HG03097 (cell line): ENCODE results near the gene A1BG.
"Not testable (repeated sequence)": the region's sequence is repeated elsewhere in the genome, so short reads cannot be mapped to it uniquely, and the experiment has no call there.

Source experiments
- ATAC-seq: cut with Tn5 transposase; IDR thresholded peaks from one replicate; pipeline ENCODE4 v1.9.1; 2021; ENCODE audit not compliant: unreplicated experiment, low FRiP score

A1BG gene

DNA sequence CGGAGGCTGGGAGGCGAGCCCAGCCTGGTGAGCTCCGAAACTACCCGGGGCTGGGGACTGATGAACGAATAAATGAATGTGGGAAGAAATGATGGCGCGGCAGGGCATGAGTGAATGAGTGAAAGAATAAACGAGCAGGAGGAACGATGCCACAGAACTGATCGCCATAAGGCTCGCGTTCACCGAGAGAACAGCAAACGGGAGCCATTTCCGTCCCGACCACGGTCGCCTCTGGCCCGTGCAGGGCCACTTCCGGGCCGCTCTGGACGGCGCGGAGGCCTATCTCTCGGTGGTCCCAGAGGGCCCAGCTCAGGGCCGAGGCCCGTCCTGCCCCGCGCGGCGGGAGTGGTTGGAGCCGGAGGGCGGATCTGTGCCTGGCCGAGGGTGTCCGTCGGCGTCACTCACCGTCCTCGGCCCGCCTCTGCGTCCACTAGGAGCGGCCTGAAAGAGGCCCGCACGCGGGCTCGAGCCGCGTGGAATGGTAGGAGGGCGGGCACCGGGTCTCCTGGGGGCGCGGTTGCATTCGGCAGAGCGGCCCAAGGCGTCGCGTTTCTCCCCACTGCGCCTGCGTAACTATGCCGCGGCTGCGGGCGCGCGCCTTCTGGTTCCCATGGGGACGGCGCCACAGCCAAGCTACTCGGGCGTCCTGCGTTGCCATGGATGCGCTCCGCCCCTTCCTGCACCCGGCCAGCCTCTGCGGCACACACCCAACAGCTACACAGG is 9.1 kb upstream of the A1BG start, which contains the start of gene ZNF497:
ZNF497 (minus strand) TSS at position 480 of the 723 bp plus-strand sequence. CDS start 5,116 bp downstream, outside the sequence.
- peak; percentile 79 for ATAC-seq

DNA sequence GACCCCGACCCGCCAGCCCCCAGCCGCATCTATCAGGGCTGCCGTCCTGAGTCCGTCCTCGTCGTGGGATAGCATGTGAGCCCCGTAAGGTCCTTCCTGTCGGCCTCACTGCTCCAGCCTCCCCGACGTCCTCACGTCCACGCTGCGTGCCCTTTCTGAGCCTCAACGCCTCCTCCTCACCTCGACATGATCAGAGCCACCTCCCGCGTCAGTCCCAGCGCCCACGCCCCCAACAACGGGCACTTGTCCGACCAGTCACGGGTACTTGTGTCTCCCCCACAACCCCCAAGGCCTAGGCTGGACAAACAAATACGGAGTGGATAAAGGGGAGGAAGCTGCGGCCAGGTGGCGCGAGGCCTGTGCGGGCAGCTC is 8.6 kb upstream of the A1BG start:
- peak; percentile 6 for ATAC-seq

DNA sequence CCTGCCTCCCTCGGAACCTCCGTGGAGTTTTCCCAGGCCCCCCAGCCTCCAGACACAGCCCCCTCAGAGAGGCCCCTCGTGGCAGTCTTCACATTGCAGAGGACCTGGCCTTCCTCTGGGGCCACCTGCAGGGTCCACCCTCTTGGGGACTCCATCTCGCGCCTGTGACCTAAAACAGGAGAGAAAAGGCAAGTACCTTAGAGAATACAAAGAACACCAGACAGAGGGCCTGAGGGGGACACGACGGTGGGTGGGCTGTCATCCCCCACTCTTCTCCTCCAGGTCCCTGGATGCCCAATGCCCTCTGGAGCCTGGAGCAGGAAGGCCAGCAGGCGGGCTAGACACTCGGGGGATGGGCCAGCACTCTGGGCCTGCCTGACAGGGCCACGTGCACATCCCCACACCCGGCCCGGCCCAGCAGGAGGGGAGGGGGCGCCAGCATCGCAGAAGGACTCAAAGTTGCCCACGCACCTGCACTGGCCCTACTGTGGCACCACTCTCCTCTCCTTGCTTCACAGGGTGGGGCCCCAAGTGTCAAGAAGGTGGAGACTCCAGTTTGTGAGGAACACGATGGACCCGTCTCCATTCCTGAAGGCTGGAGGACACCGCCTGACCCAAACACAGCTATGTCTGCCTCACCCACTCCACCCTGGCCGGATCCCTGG is 4.3 kb upstream of the A1BG start:
- ATAC-seq = no peak

DNA sequence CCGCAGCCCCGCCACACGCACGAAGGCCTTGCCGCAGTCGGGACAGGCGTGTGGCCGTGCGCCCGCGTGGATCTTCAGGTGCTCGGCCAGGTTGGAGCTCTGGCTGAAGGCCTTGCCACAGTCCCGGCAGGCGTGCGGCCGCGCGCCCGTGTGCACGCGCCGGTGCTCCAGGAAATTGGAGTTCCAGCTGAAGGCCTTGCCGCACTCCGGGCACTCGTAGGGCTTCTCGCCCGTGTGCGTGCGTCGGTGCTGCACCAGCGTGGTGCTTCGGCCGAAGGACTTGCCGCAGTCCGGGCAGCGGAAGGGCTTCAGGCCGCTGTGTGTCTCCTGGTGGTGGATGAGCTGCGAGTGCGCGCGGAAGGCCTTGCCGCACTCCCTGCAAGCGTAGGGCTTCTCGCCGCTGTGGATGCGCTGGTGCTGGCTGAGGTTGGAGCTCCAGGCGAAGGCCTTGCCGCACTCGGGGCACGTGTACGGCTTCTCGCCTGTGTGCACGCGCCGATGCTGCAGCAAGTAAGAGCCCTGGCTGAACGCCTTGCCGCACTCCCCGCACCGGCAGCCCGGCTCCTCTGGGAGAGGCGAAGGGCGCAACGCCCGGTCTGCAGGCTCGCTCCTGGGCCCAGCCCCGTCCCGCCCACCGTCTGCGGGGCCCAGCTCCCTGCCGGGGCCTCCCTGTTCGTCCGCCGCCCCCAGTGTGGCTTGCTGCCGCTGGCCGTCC is 3.6 kb upstream of the A1BG start:
- ATAC-seq = no peak

DNA sequence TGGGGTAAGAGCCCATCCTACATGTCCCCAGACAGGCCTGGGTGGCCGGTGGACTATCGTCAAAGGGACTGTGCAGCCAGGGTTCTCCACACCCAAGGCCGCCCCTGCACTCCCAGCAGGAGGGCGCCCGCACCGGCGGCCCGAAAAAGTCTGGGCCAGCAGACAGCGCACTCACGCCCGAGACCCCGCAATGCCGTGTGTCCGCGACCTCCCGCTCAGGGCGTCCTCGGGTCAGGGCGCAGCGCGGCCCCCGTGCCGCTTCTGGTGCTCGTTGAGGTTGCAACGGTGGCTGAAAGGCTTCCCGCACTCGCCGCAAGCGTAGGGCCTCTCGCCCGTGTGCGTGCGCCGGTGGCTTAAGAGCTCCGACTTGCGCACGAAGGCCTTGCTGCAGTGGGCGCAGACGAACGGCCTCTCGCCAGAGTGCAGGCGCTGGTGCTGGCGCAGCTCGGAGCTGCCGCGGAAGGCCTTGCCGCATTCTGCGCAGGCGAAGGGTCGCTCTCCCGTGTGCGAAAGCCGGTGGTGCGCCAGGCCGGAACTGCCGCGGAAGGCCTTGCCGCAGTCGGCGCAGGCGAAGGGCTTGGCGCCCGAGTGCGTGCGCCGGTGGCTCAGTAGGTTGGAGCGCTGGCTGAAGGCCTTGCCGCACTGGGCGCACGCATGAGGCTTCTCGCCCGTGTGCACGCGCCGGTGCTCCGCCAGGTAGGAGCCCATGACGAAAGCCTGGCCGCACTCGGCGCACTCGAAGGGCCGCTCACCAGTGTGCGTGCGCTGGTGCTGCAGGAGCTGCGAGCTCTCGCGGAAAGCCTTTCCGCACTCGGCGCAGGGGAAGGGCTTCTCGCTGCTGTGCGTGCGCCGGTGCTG is 2.8 kb upstream of the A1BG start:
- no peak for ATAC-seq

DNA sequence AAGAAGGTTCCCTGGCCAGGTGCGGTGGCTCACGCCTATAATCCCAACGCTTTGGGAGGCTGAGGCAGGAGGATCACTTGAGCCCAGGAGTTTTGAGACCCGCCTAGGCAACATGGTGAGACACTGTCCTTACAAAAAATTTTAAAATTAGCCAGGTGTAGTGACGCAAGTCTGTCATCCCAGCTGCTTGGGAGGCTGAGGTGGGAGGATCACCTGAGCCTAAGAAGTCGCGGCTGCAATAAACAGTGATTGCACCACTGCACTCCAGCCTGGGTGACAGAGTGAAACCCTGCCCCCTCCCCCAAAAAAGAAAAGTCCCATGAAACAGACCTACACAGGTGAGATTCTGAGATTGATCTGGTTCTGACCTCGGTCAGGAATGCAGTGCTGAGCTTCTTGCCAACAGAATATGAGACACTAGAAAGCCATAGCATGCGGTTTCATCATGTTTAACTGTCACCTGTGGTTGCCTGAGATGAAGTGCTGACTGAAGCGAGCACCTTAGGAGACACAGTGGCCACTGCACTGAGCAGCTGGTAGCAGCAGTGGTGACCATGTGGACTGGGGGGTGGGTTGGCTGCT is 2.0 kb upstream of the A1BG start:
- ATAC-seq = no peak

DNA sequence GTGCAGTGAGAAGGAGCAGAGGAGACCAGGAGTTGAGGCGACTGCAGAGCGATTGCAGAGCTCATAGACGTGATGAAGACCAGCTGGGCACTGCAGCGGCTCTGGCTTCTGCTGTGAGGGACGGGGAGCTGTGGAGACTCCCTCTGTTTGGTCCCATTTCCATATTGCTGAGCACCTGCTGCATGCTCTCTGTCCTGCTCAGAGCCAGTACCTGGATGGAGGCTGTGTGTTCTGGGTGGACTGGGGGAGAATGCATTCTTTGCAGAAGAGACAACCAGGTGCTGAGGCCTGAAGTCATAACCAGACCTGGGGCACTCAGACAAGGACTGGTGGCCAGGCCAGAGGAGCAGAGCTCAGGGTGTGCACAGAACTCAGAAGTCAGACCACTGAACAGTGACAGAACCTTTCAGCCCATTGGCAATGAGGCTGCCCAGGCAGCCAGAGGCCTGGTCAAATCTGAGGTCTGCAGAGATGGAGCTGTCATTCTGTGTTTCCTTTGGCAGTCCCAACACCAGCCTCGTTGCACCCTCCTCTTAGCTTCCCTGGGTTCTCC is 1.3 kb upstream of the A1BG start:
- ATAC-seq = no peak

DNA sequence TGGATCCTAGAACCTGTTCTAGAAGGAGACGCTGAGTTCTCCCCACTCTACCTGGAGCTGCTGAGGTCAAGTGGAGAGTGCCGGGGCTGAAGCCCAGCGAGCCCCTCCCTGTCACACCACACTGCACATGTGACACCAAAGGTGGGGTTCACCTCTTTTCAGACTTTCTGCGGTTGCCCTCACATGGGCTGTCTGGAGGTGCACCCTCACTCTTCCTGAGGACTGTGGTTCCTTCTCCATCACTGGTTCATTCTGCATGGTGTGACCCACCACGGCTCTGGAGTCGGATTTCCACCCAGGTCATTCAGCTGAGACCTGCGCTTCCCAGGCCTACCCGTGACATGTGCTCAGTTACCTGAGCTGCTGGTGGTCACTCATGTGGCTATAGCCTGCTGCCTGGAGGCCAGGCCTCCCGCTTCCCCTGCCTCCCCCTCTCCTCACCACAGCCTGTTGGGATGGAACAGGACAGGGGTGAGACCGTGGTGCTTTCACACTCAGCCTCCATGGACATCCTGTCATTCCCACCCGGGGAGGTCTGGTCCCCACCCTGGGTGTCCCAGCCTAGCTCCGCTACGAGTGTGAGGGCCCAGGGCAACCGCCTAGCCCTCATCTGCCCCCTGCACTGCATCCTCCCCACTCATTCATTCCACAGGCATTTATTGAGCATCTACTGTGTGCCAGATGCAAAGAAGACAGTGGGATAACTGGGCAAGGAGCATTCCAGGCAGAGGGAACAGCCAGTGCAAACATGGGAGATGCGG is 605 bp upstream of the A1BG start:
- no peak for ATAC-seq

DNA sequence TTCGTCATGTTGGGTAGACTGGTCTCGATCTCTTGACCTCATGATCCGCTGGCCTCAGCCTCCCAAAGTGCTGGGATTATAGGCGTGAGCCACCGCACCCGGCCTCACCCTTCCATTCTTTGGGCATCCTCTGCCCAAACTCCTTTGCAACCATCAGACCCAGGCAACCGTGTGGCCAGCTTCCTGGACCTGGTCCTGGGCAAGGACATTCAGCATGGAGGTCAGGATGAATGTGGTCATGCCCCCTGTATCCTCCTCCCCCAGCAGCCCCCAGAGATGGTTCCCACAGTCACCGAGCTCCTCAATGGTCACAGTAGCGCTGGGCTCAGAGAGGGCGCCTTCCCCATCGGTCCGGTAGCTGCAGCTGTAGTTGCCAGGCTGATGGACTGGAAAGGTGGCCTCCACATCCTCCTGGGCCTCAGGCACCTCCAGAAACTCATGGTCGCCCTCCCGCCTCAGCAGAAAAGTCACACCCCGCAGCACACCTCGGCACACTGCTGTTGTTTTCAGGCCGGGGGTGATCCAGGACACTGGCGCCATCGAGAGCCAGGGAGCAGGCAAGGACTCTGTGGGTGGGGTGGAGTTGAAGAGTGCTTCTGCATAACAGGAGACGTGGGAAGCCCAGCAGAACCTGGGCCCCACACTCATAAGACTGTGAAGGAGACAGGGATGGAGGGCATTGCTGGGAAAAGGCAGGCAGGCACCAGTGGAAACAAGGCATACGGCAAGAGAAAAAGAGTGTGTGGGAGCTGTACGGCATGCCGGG is 1.1 kb downstream of the A1BG start:
- ATAC-seq = no peak

DNA sequence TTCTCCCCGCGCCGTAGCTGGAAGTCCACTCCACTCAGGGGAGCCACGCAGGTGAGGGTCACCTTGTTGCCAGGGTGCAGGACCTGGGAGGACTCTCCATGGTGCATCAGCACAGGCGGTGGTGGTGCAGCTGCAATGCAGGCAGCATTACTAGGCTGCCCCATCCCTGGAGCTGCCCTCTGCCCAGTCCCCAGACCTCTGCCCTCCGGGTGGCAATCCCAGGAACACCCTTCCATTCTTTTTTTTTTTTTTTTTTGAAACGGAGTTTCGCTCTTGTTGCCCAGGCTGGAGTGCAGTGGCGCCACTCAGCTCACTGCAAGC is 1.8 kb downstream of the A1BG start:
- ATAC-seq = no peak

DNA sequence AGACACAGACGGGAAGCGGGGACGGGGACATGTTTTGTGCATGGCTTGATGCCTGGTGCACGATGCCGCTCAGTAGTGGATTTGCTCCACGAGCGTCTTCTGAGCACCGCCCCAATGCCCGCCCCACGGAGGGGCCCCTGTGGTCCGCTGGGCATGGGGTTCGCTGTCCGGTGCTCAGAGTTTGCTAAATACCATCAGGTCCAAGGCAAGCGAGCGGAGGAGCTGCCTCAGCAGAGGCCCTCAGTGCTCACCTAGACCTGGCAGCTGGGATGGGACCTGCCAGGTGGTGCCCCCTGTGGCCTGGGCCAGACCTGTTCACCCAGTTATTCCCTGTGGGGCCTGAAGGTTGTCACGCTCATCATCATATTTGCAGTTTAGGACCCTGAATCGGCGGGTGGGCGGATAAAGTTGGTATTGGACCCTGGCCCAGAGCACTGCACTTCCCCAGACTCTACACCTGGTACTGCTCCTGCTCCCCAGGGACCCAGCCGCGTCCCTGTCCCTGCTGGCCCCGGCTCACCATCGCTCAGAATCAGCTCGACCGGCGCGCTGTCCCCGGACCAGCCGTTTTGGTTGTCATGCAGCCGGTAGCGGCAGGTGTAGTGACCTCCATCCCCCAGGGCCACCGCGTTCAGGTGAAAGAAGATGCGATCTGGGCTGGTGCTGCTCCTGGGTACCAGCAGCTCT is 2.3 kb downstream of the A1BG start:
- ATAC-seq = no peak

DNA sequence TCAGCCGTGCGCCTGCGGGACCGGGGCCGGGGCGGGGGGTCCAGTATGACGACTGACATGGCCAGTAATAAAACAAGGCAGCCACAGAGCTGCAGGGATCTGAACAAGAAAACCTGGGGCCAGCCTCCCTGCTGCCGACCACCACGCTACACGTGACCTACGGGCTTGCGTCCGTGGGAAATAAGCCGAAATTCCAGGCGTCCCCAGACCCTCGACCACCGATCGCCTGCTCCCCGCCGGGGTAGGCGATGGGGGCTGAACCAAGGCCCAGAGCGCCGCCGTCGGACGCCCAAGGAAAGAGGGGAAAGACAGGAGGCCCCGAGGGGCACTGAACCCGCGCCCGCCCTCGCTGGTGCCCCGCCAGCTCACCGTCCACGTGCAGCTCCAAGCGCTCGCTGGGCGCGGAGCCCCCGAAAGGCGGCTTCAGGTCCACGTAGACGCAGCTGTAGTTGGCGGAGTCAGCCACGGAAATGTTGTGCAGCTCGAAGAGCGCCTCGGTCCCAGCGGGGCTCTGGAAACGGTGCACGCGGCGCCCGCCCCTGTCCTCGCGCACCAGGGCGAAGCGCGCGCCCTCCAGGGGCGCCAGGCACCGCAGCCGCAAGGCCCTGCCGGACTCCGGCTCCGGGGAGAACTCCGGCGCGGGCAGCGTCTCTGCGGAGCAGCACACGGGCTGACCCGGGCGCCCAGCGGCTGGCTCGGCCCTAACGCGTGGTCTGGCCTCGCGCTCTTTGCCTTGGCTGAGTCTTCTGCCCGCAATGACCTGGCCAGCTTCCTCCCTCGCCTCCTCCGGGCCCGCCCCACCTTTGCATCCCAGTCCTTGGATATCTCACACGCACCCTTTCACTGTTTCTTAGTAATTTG is 3.1 kb downstream of the A1BG start:
- ATAC-seq = no peak

DNA sequence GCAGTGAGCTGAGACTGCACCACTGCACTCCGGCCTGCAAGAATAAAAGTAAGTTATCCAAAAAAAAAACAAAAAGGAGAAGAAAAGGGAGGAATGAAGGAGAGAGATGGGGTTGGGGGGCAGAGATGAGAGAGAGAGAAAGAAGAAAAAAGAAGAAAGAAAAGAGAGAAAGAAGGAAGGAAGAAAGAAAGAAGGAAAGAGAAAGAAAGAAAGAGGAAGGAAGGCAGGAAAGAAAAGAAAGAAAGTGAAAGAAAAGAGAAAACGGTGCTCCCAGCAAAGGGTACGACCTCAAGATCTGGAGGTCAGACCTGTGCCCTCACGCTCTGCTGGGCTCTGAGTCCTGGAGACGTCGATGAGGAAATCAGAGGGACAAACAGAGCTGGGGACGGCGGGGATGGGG is 3.7 kb downstream of the A1BG start:
- no peak for ATAC-seq

DNA sequence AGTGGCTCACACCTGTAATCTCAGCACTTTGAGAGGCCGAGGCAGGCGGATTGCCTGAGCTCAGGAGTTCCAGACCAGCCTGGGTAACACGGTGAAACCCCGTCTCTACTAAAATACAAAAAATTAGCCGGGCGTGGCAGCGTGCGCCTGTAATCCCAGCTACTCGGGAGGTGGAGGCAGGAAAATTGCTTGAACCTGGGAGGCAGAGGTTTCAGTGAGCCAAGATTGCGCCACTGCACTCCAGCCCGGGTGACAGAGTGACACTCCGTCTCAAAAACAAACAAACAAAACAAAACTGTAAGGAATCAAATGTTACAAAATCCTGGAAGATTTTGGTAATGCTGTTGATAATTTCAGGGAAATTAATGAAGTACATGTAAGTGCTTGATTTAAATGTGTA is 5.2 kb downstream of the A1BG start:
- ATAC-seq = not testable (repeated sequence)

DNA sequence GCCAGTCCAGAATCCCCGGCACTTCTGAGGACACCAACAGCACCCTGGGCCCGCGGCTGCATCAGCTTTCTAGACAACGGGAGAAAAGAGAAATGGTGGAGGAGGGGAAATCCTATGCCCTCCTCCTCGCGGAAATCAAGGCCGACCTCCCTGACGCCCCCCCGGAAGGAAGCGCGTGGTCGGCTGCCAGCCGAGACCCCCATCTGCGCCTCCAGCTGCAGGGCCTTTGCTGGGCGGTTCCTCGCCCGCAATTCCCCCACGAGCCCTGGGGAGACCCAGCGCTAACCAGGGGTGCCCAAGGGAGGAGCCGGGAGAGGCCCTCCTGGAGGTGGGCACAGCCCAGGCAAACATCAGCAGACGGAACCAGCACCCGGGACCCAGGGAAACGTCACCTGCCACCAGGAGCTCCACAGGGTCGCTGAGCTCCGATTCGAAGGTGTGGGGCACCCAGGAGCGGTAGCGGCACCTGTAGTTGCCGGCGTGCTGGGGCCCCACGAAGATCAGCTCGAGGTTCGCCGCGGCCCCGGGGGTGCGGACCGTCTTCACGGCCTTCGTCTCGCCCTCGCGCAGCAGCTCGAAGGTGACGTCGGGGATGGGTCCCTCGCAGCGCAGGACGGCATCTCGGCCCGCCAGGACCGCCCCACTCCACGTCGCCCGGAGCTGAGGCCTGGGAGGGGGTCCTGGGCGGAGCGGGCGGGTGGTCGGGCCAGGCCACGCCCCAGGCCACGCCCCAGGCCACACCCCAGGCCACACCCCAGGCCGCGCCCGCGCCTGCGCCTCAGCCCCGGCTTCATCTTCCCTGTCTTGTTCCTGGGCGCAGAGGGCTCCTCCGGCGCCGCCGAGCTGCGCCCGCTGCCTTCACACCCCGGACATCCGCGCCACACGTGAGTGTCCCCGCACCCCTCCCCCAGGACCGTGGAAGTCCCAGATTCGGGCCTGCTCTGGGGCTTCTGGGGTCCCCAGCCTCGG is 6.0 kb downstream of the A1BG start:
- ATAC-seq = peak; percentile 64

DNA sequence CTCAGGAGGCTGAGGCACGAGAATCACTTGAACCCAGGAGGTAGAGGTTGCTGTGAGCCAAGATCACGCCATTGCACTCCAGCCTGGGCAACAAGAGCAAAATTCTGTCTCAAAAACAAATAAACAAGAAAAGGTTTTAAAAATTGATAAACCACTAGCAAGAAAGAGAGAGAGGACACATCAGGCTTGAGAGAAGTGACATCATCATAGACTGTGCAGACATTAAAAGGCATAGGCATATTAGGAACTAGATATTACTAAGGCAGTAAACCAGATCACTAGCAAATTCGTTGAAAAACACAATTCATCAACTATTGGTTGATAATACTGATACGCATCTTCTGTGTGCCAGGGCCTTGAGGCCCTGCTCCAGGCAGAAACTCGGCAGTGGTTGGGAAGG is 7.7 kb downstream of the A1BG start:
- no peak for ATAC-seq
